H9 (cell line): ENCODE results near the gene NUP98. TPM values are rescaled to one million over a fixed set of nuclear protein-coding genes. Genes with fewer than 3 reads are reported as not detected.

Experiments used
- DNase-seq: peaks from one replicate; pipeline ENCODE4 v3.0.0-alpha.2; 2017
- H2AFZ ChIP-seq: one replicate; pipeline ENCODE4 v1.6.1; 2013; ENCODE audit warnings: mild to moderate bottlenecking, low read length, control low read depth, moderate library complexity
- H2AK5ac ChIP-seq: 2 replicates; pipeline ENCODE4 v1.6.1; 2013; ENCODE audit warnings: low read length, control low read depth, mixed read lengths; ENCODE audit not compliant: insufficient read length
- H2BK120ac ChIP-seq: one replicate; pipeline ENCODE4 v1.6.1; 2013; ENCODE audit warnings: low read depth, mild to moderate bottlenecking, low read length, control low read depth, inconsistent platforms; ENCODE audit not compliant: poor library complexity, severe bottlenecking
- H2BK12ac ChIP-seq: 2 replicates; pipeline ENCODE4 v1.6.1; 2013; ENCODE audit warnings: low read length, control low read depth, mixed read lengths, low read depth; ENCODE audit not compliant: insufficient read length
- H2BK15ac ChIP-seq: 2 replicates; pipeline ENCODE4 v1.6.1; 2013; ENCODE audit warnings: low read depth, low read length, control low read depth
- H2BK20ac ChIP-seq: one replicate; pipeline ENCODE4 v1.6.1; 2013; ENCODE audit warnings: low read depth, mild to moderate bottlenecking, low read length, control low read depth, inconsistent platforms; ENCODE audit not compliant: poor library complexity, severe bottlenecking
- H2BK5ac ChIP-seq: 2 replicates; pipeline ENCODE4 v1.6.1; 2013; ENCODE audit warnings: low read length, control low read depth, mixed read lengths; ENCODE audit not compliant: insufficient read length
- H3K14ac ChIP-seq: 2 replicates; pipeline ENCODE4 v1.6.1; 2013; ENCODE audit warnings: low read length, control low read depth; ENCODE audit not compliant: insufficient read depth
- H3K18ac ChIP-seq: 2 replicates; pipeline ENCODE4 v1.6.1; 2013; ENCODE audit warnings: low read depth, mild to moderate bottlenecking, mixed read lengths, low read length, control low read depth; ENCODE audit not compliant: insufficient read length
- H3K23ac ChIP-seq: 2 replicates; pipeline ENCODE4 v1.6.1; 2013; ENCODE audit warnings: low read length, control low read depth, mixed read lengths, low read depth; ENCODE audit not compliant: insufficient read length
- H3K23me2 ChIP-seq: 2 replicates; pipeline ENCODE4 v1.6.1; 2013; ENCODE audit warnings: low read depth, mild to moderate bottlenecking, mixed read lengths, low read length, control low read depth; ENCODE audit not compliant: insufficient read length, poor library complexity, severe bottlenecking
- H3K27ac ChIP-seq: 2 replicates; pipeline ENCODE4 v1.5.1; 2013; ENCODE audit warnings: low read length, control low read depth, mixed read lengths, low read depth; ENCODE audit not compliant: insufficient read length
- H3K27me3 ChIP-seq: 2 replicates; pipeline ENCODE4 v1.6.1; 2013; ENCODE audit warnings: low read length, control low read depth, inconsistent platforms; ENCODE audit not compliant: insufficient read depth
- H3K4ac ChIP-seq: 2 replicates; pipeline ENCODE4 v1.6.1; 2013; ENCODE audit warnings: low read depth, mild to moderate bottlenecking, control low read depth, inconsistent platforms, low read length, moderate library complexity
- H3K4me1 ChIP-seq: 2 replicates; pipeline ENCODE4 v1.6.1; 2013; ENCODE audit warnings: low read length, control low read depth, inconsistent platforms; ENCODE audit not compliant: insufficient read depth
- H3K4me2 ChIP-seq: 2 replicates; pipeline ENCODE4 v1.6.1; 2013; ENCODE audit warnings: low read length, control low read depth, mixed read lengths; ENCODE audit not compliant: insufficient read length, insufficient read depth
- H3K56ac ChIP-seq: 2 replicates; pipeline ENCODE4 v1.6.1; 2013; ENCODE audit warnings: low read depth, mild to moderate bottlenecking, mixed read lengths, low read length, control low read depth; ENCODE audit not compliant: insufficient read length
- H3K79me1 ChIP-seq: 2 replicates; pipeline ENCODE4 v1.6.1; 2013; ENCODE audit warnings: low read depth, mild to moderate bottlenecking, moderate library complexity, low read length, control low read depth, inconsistent platforms; ENCODE audit not compliant: insufficient read depth, poor library complexity, severe bottlenecking
- H3K79me2 ChIP-seq: 2 replicates; pipeline ENCODE4 v1.6.1; 2013; ENCODE audit warnings: low read length, control low read depth, inconsistent platforms; ENCODE audit not compliant: insufficient read depth
- H3K9ac ChIP-seq: 2 replicates; pipeline ENCODE4 v1.6.1; 2013; ENCODE audit warnings: low read length, control low read depth, mixed read lengths; ENCODE audit not compliant: insufficient read length; ENCODE audit errors: extremely low read depth
- H3K9me3 ChIP-seq: one replicate; pipeline ENCODE4 v1.6.1; 2013; ENCODE audit warnings: low read depth, low read length, inconsistent platforms; ENCODE audit not compliant: control insufficient read depth
- H3T11ph ChIP-seq: one replicate; pipeline ENCODE4 v1.6.1; 2013; ENCODE audit warnings: mild to moderate bottlenecking, low read length, control low read depth, inconsistent platforms
- H4K20me1 ChIP-seq: one replicate; pipeline ENCODE4 v1.6.1; 2013; ENCODE audit not compliant: control insufficient read depth, insufficient read length, insufficient read depth
- H4K5ac ChIP-seq: 2 replicates; pipeline ENCODE4 v1.6.1; 2013; ENCODE audit warnings: low read depth, mild to moderate bottlenecking, mixed read lengths, low read length, control low read depth; ENCODE audit not compliant: insufficient read length
- H4K8ac ChIP-seq: replicated peaks from 2 replicates; pipeline ENCODE4 v1.6.1; 2013; ENCODE audit warnings: low read length, control low read depth, mixed read lengths, low read depth; ENCODE audit not compliant: insufficient read length
- H4K91ac ChIP-seq: 2 replicates; pipeline ENCODE4 v1.6.1; 2013; ENCODE audit warnings: low read depth, mild to moderate bottlenecking, moderate library complexity, mixed read lengths, low read length, control low read depth; ENCODE audit not compliant: insufficient read length
- H3K27ac Mint-ChIP-seq, 3 experiments: 2 replicates in 2 of 3; 3 replicates in 1 of 3; pipeline ENCODE4 v1.8.0; 2020 to 2021; ENCODE audit warnings: mixed read lengths in 3 of 3, mild to moderate bottlenecking in 1 of 3, moderate library complexity in 1 of 3
- H3K27me3 Mint-ChIP-seq: 2 replicates; pipeline ENCODE4 v1.8.0; 2021; ENCODE audit warnings: low read depth, mild to moderate bottlenecking, moderate library complexity, mixed read lengths
- H3K36me3 Mint-ChIP-seq, 3 experiments: 2 replicates in 2 of 3; 3 replicates in 1 of 3; pipeline ENCODE4 v1.8.0; 2020 to 2021; ENCODE audit warnings: low read depth in 3 of 3, mixed read lengths in 3 of 3; ENCODE audit not compliant: insufficient read depth in 1 of 3
- H3K4me1 Mint-ChIP-seq, 2 experiments: 2 replicates each; pipeline ENCODE4 v1.8.0; 2020; ENCODE audit warnings: mixed read lengths in 2 of 2
- H3K4me3 Mint-ChIP-seq, 2 experiments: 2 replicates in 1 of 2; 3 replicates in 1 of 2; pipeline ENCODE4 v1.8.0; 2020 to 2021; ENCODE audit warnings: mild to moderate bottlenecking in 2 of 2, mixed read lengths in 2 of 2, moderate library complexity in 1 of 2
- H3K9me3 Mint-ChIP-seq, 2 experiments: 2 replicates in 1 of 2; 3 replicates in 1 of 2; pipeline ENCODE4 v1.8.0; 2020; ENCODE audit warnings: mild to moderate bottlenecking in 2 of 2, mixed read lengths in 2 of 2, moderate library complexity in 1 of 2
- CTCF ChIP-seq: fragments of 200-600 bp; sonication (generic); conservative IDR thresholded peaks from 3 replicates; pipeline ENCODE4 v1.8.0; 2021; ENCODE audit warnings: antibody characterized with exemption, mild to moderate bottlenecking
- WGBS: extraction: QIAGEN DNeasy Blood & Tissue Kit; methylation state at CpG from one replicate; pipeline ENCODE4 v1.1.7; 2013; ENCODE audit warnings: missing lambda C conversion rate, low lambda C conversion rate, mixed read lengths; ENCODE audit not compliant: insufficient read length; ENCODE audit errors: extremely low coverage; 5-methylcytosine and 5-hydroxymethylcytosine counted together
- total RNA-seq: library from RNA; stranded (reverse); gene quantifications from 2 replicates; pipeline ENCODE4 v1.2.1, GENCODE V29; 2021

Gene NUP98
- total RNA-seq, 1 experiment from 2014 or later: 105 TPM

- H3K23ac ChIP-seq: no peak overlapping the region
- H3K56ac ChIP-seq: no peak overlapping the region
- H2AFZ ChIP-seq: no peak overlapping the region
- H3K27ac ChIP-seq: no peak overlapping the region
- no peak overlapping the region for H3K9ac ChIP-seq
- 0 out of 5 replicates have a peak, but pooled peaks cover 0 to 2% of the 10 kb centered on the region in 2 experiments for H3K9me3 Mint-ChIP-seq
- no peak overlapping the region for H3K14ac ChIP-seq
- no peak overlapping the region for H4K8ac ChIP-seq
- H3K27me3 ChIP-seq: no peaks in the 10 kb centered on the region
- peaks cover 3 to 5% (median 5%) of the 10 kb centered on the region in 3 experiments; a peak in 5 of 7 replicates for H3K36me3 Mint-ChIP-seq
- DNase-seq: no peak
- no peak overlapping the region for H2AK5ac ChIP-seq
- no peak overlapping the region for H4K5ac ChIP-seq
- H4K20me1 ChIP-seq: no peaks in the 10 kb centered on the region
- no peaks in the 10 kb centered on the region for H3K79me1 ChIP-seq
- H3K4ac ChIP-seq: no peak overlapping the region
- no peak for TF ChIP-seq CTCF
- H3T11ph ChIP-seq: no peak overlapping the region
- no peak overlapping the region for H2BK5ac ChIP-seq
- no peak overlapping the region for H3K27ac Mint-ChIP-seq
- no peak overlapping the region for H3K18ac ChIP-seq
- H3K4me3 Mint-ChIP-seq: no peak overlapping the region
- H3K27me3 Mint-ChIP-seq: peaks cover 8% of the 10 kb centered on the region
- H3K4me2 ChIP-seq: no peak overlapping the region
- no peaks in the 10 kb centered on the region for H3K4me1 ChIP-seq
- no peak overlapping the region for H4K91ac ChIP-seq
- no peak overlapping the region for H2BK120ac ChIP-seq
- H2BK20ac ChIP-seq: no peak overlapping the region
- no peaks in the 10 kb centered on the region for H3K9me3 ChIP-seq
- no peak overlapping the region for H2BK12ac ChIP-seq
- no peaks in the 10 kb centered on the region for H3K79me2 ChIP-seq
- peaks cover 4 to 16% of the 10 kb centered on the region in 2 experiments for H3K4me1 Mint-ChIP-seq
- H2BK15ac ChIP-seq: no peak overlapping the region
- WGBS: no CpG with 5 or more reads among the region's 13 CpGs
- H3K23me2 ChIP-seq: peaks cover 3% of the 10 kb centered on the region
Observed at GRCh38 chr11:3637201-3637600, 160.2 kb downstream of the NUP98 start.
